Measurements from ENCODE around the gene RTN4R. TPM values are rescaled to one million over a fixed set of nuclear protein-coding genes. Genes with fewer than 3 reads are reported as not detected.

The RTN4R gene
- total RNA-seq, 1 experiment from 2014 or later, result 16.3 TPM

DNA sequence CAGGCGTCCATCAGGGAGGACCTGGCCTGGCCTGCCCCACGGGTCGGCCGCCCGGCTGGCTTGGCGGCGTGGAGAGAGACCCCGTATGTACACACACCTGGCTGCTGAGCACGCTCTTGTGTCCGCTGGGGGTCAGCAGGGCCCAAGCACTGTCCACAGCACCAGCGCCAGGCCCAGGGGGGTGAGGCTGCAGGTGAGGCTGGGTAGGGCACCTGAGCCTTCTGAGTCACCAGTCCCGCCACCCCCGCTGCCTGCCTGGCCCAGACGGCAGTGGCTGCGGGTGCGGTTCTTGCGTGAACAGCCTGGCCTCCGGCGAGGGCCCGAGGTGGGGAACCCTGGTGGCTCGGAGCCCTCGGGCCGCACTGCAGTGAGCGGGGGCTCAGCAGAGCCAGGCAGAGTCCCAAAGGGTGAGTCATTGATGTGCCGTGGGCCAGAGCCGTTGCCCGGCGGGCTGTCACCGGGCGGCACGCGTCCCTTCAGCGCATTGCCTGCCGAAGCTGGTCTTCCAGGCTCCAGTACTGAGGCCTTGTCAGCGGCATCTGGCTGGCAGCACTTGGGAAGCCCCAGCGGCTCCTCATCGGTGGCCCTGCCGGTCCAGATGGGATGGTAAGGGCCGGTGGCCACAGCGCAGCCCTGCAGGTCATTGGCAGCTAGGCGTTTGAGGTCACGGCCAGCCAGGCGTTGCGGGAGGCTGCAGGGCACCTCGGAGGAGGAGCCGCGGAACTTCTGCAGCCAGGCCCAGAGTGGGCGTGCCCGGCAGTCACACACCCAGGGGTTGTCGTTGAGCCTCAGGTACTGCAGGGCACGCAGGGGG is 26.3 kb downstream of the RTN4R start:
- CTCF ChIA-PET, result interaction anchor here (0.7 kb wide), 1 partner anchor 37 kb away, joined by 3 read pairs; no protein-coding TSS in a partner anchor
- DNase-seq (ENCODE audit: low read depth, low spot score), result no peak
- TF ChIP-seq, protein P1, sequence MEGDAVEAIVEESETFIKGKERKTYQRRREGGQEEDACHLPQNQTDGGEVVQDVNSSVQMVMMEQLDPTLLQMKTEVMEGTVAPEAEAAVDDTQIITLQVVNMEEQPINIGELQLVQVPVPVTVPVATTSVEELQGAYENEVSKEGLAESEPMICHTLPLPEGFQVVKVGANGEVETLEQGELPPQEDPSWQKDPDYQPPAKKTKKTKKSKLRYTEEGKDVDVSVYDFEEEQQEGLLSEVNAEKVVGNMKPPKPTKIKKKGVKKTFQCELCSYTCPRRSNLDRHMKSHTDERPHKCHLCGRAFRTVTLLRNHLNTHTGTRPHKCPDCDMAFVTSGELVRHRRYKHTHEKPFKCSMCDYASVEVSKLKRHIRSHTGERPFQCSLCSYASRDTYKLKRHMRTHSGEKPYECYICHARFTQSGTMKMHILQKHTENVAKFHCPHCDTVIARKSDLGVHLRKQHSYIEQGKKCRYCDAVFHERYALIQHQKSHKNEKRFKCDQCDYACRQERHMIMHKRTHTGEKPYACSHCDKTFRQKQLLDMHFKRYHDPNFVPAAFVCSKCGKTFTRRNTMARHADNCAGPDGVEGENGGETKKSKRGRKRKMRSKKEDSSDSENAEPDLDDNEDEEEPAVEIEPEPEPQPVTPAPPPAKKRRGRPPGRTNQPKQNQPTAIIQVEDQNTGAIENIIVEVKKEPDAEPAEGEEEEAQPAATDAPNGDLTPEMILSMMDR (IDR thresholded peaks at IDR 0.05), result no peak
- Histone ChIP-seq H3K36me3 (ENCODE audit: control insufficient read depth, insufficient read depth, low read length) (no peaks in the 10 kb centered on the region), H3K4me1 (ENCODE audit: control insufficient read depth, insufficient read depth, low read length) (peaks cover 4% of the 10 kb centered on the region; the same call in 1 of the 2 replicates), H3K4me3 (ENCODE audit: low read depth in 2 of 2, low read length in 2 of 2) (no peak overlapping the region), H3K9me3 (ENCODE audit: control insufficient read depth, insufficient read depth, low read depth, low read length) (no peaks in the 10 kb centered on the region), H3K27ac (ENCODE audit: low read length) (no peak overlapping the region), H3K27me3 (ENCODE audit: control insufficient read depth, insufficient read depth, low read length) (no peaks in the 10 kb centered on the region)
- no peak for ATAC-seq
- in situ Hi-C loops (cut with HindIII; ENCODE audit: low pct_unique_long_range_greater_than_20kb, low sequenced_read_pairs), result no loop called here
- POLR2A ChIA-PET, result no interaction called here
- no TSS peak for BruUV-seq (replicated peaks)
- intact Hi-C loops (cut with micrococcal nuclease; ENCODE audit: unreplicated experiment), result no loop called here

DNA sequence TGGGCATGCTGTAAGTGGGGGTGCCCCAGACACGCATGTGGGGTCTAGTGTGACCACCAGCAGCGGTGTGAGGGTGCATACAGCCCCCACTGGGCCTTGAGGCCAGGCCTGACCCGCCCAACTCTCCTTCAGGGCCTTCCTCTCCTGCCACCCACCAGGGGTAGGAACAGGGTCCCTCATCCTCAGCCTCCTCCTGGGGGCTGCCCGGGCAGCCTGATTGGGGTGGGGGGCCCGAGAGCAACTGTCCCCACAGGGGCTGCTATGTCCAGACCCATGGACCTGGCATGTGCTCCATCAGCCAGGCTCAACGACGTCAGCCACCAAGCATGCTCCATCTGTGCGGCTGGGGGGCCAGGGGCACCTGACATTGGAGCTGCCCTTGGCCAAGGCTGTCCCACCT is 27.2 kb downstream of the RTN4R start:
- POLR2A ChIA-PET, result no interaction called here
- no peak for ATAC-seq

More for the DNA sequence above, 27.2 kb downstream of the RTN4R start:
- Histone ChIP-seq H3K27me3 (ENCODE audit: control insufficient read depth, insufficient read depth, low read length) (no peaks in the 10 kb centered on the region), H3K27ac (ENCODE audit: low read length) (no peak overlapping the region), H3K9me3 (ENCODE audit: control insufficient read depth, insufficient read depth, low read depth, low read length) (no peaks in the 10 kb centered on the region), H3K36me3 (ENCODE audit: control insufficient read depth, insufficient read depth, low read length) (no peaks in the 10 kb centered on the region), H3K4me1 (ENCODE audit: control insufficient read depth, insufficient read depth, low read length) (peaks cover 4% of the 10 kb centered on the region; the same call in 1 of the 2 replicates), H3K4me3 (ENCODE audit: low read depth in 2 of 2, low read length in 2 of 2) (no peak overlapping the region)
- no TSS peak for BruUV-seq (replicated peaks)
- TF ChIP-seq, protein P2, sequence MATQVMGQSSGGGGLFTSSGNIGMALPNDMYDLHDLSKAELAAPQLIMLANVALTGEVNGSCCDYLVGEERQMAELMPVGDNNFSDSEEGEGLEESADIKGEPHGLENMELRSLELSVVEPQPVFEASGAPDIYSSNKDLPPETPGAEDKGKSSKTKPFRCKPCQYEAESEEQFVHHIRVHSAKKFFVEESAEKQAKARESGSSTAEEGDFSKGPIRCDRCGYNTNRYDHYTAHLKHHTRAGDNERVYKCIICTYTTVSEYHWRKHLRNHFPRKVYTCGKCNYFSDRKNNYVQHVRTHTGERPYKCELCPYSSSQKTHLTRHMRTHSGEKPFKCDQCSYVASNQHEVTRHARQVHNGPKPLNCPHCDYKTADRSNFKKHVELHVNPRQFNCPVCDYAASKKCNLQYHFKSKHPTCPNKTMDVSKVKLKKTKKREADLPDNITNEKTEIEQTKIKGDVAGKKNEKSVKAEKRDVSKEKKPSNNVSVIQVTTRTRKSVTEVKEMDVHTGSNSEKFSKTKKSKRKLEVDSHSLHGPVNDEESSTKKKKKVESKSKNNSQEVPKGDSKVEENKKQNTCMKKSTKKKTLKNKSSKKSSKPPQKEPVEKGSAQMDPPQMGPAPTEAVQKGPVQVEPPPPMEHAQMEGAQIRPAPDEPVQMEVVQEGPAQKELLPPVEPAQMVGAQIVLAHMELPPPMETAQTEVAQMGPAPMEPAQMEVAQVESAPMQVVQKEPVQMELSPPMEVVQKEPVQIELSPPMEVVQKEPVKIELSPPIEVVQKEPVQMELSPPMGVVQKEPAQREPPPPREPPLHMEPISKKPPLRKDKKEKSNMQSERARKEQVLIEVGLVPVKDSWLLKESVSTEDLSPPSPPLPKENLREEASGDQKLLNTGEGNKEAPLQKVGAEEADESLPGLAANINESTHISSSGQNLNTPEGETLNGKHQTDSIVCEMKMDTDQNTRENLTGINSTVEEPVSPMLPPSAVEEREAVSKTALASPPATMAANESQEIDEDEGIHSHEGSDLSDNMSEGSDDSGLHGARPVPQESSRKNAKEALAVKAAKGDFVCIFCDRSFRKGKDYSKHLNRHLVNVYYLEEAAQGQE (IDR thresholded peaks at IDR 0.05; ENCODE audit: insufficient read depth in 1 of 2, low read depth in 2 of 2, low read length in 1 of 2), result no peak
- TF ChIP-seq POLR2AphosphoS5 (IDR thresholded peaks at IDR 0.05; ENCODE audit: low read depth, low read length) (no peak), SIN3A (IDR thresholded peaks at IDR 0.05; ENCODE audit: borderline replicate concordance, insufficient read depth, low read depth, low read length) (no peak), TCF7L2 (IDR thresholded peaks at IDR 0.05; ENCODE audit: low read depth, low read length) (no peak)
- TF ChIP-seq, protein P1 (IDR thresholded peaks at IDR 0.05), result no peak
- CTCF ChIA-PET, result interaction anchor here (0.7 kb wide), 1 partner anchor 36 kb away, joined by 3 read pairs; no protein-coding TSS in a partner anchor
- DNase-seq (ENCODE audit: low read depth, low spot score), result no peak
- in situ Hi-C loops (cut with HindIII; ENCODE audit: low pct_unique_long_range_greater_than_20kb, low sequenced_read_pairs) (no loop called here), intact Hi-C loops (cut with micrococcal nuclease; ENCODE audit: unreplicated experiment) (no loop called here)

Data from Panc1 (cell line).